Ovary (tissue), 9 donors: ENCODE results near the gene SZT2. TPM values are rescaled to one million over a fixed set of nuclear protein-coding genes. Genes with fewer than 3 reads are reported as not detected.

Experiments
- DNase-seq, 5 donors: peaks; one replicate each; pipeline ENCODE4 v3.0.0-alpha.2; 2019 to 2020
- H3K27ac ChIP-seq, 2 donors: fragments of 200-600 bp; one replicate each; pipeline versions ENCODE4 v1.5.1 to v1.8.0; 2019 to 2022
- H3K27me3 ChIP-seq: fragments of 200-600 bp; one replicate; pipeline ENCODE4 v1.8.0; 2022
- H3K36me3 ChIP-seq: fragments of 200-600 bp; sonication (generic); one replicate; pipeline ENCODE4 v1.5.1; 2019
- H3K4me1 ChIP-seq: one replicate; pipeline ENCODE4 v1.8.1; 2013; ENCODE audit warnings: mild to moderate bottlenecking, moderate library complexity; ENCODE audit not compliant: insufficient read depth
- H3K4me3 ChIP-seq: fragments of 200-600 bp; sonication (generic); one replicate; pipeline ENCODE4 v1.5.1; 2017
- H3K9me3 ChIP-seq, 2 donors: fragments of 200-600 bp in 1 of 2; sonication (generic) in 1 of 2; one replicate each; pipeline versions ENCODE4 v1.5.1 to v1.8.1; 2013 to 2019; ENCODE audit warnings: mild to moderate bottlenecking in 1 of 2, moderate library complexity in 1 of 2
- EP300 ChIP-seq: sonication (generic); formaldehyde crosslinking; IDR thresholded peaks from one replicate; pipeline ENCODE4 v1.6.1; 2017; ENCODE audit warnings: antibody characterized with exemption
- POLR2A ChIP-seq: fragments of 450-650 bp; IDR thresholded peaks from one replicate; pipeline ENCODE4 v1.6.1; 2017; ENCODE audit warnings: antibody characterized with exemption, mild to moderate bottlenecking, moderate library complexity
- WGBS, 3 donors: extraction: QIAGEN DNeasy Blood & Tissue Kit in 1 of 3; methylation state at CpG; one replicate each; pipeline versions ENCODE4 v1.1.5 to v1.1.7; 2013 to 2017; 5-methylcytosine and 5-hydroxymethylcytosine counted together
- intact Hi-C, 4 donors: fragments of 100-400 bp; cut with DNase I; formaldehyde crosslinking; loops; one replicate each; pipeline versions ENCODE4 v1.11.0 to v1.15.1; 2022 to 2023
- polyA plus RNA-seq, 2 donors: library from polyadenylated mRNA; stranded (reverse); fragments of 200-250 nt in 1 of 2; fragments of 350-450 nt in 1 of 2; fragmentation: Illumina TruSeq in 1 of 2; extraction: RNeasy Lipid Tissue Mini Kit (QIAGEN cat#74804) in 1 of 2; gene quantifications; one replicate each; pipeline ENCODE4 v1.2.3, GENCODE V29; 2013 to 2014
- total RNA-seq, 7 donors: library from RNA; depleted of rRNA in 2 of 7; stranded (reverse); fragments of >200 nt in 2 of 7; fragmentation: NEBNext Ultra II Directional in 3 of 7; extraction: Animal tissue kit (Norgen Biotek cat#: 25700) in 3 of 7; gene quantifications; one replicate each; pipeline versions ENCODE4 v1.1.0 to v1.2.4, GENCODE V29; 2016 to 2023
- TF ChIP-seq, protein P1 (sequence below), 3 donors: fragments of 450-650 bp in 2 of 3; fragments of 200-600 bp in 1 of 3; IDR thresholded peaks; one replicate each; pipeline versions ENCODE4 v1.5.1 to v1.8.0; 2016 to 2022; ENCODE audit warnings: antibody characterized with exemption in 3 of 3, mild to moderate bottlenecking in 1 of 3
- donor health status: DM: no; HTN: no; CAD: no; lungs with moderate emphysema.
- donor health status: DM: no; HTN: no; CAD: no.
- donor health status: Bipolar disorder and iron deficiency.
- donor health status: DM: yes; HTN: yes; CAD: no.
- donor health status: DM: no; HTN: no; CAD: no.
- donor health status: DM: yes; HTN: yes; CAD: no.

The SZT2 gene
- total and polyA plus RNA-seq, 9 donors, result 16.8 to 89.3 (median 49.8) TPM

DNA sequence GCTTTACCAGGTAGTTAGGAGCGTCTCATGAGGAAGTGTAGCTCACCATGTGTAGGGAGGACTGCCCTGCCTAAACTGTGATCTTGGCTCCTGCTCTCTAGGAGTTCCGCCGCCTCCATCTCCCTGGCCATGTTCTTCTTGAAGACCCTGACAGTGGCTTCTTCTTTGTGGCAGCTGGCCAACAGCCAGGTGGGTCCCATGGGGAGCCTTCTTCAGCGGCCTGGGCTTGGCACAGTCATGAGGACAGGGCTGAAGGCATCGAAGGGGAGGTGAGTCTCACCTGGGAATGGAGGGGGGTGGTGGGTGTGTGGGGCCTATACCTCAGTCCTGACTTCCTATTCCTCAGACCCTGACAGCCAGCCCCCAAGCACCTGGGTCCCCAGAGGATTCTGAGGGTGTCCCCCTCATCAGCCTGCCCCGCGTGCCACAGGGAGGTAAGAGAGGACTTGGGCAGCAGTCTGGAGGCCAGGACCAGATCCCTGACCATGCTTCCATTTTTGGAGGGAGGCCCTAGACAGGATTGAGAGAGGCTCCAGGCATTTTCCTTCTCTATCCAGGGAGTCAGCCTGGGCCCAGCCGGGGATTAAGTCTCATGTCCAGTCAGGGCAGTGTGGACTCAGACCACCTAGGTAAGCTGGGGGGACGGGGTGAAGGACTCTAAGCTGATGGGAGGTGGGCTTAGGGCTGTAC, 42.6 kb downstream of the SZT2 start:
- H3K27me3 ChIP-seq, result no peaks in the 10 kb centered on the region
- H3K4me3 ChIP-seq, result no peak overlapping the region
- H3K9me3 ChIP-seq, result no peaks in the 10 kb centered on the region
- WGBS, 3 donors, result 87 to 92% (median 88%) methylated on average over 9 of the region's 9 CpGs
- TF ChIP-seq POLR2A (no peak), EP300 (no peak)
- TF ChIP-seq, protein P1, sequence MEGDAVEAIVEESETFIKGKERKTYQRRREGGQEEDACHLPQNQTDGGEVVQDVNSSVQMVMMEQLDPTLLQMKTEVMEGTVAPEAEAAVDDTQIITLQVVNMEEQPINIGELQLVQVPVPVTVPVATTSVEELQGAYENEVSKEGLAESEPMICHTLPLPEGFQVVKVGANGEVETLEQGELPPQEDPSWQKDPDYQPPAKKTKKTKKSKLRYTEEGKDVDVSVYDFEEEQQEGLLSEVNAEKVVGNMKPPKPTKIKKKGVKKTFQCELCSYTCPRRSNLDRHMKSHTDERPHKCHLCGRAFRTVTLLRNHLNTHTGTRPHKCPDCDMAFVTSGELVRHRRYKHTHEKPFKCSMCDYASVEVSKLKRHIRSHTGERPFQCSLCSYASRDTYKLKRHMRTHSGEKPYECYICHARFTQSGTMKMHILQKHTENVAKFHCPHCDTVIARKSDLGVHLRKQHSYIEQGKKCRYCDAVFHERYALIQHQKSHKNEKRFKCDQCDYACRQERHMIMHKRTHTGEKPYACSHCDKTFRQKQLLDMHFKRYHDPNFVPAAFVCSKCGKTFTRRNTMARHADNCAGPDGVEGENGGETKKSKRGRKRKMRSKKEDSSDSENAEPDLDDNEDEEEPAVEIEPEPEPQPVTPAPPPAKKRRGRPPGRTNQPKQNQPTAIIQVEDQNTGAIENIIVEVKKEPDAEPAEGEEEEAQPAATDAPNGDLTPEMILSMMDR (IDR thresholded peaks at IDR 0.05), result no peak
- H3K36me3 ChIP-seq, result no peaks in the 10 kb centered on the region
- peak in 1 of 5 donors; percentile 27 for DNase-seq
- intact Hi-C loops, result no loop called here
- H3K27ac ChIP-seq, result no peak overlapping the region
- peaks cover 5% of the 10 kb centered on the region for H3K4me1 ChIP-seq

DNA sequence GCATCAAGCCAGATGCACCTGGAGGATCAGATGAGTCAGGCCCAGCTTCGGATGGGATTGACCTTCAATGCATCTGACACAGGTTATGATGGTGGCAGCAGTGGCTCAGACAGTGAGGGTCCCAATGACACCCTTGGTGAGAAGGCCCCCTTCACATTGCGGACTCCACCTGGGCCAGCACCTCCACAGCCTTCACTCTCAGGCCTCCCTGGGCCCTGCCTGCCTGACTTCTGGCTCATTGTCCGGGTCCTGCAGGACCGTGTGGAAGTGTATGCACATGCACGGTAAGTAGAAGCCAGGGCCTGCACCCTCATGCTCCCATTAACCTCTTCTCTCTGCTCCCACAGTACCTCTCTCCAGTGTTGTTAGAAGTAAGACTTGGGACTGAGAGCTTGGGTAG, 43.2 kb downstream of the SZT2 start:
- WGBS, 3 donors, result 78 to 88% (median 86%) methylated on average over 5 of the region's 5 CpGs
- peaks cover 5% of the 10 kb centered on the region for H3K4me1 ChIP-seq
- H3K4me3 ChIP-seq, result no peak overlapping the region
- peak in 1 of 5 donors; percentile 17 for DNase-seq
- TF ChIP-seq, protein P1 (IDR thresholded peaks at IDR 0.05), result no peak
- TF ChIP-seq EP300 (no peak), POLR2A (no peak)
- intact Hi-C loops, result no loop called here
- no peaks in the 10 kb centered on the region for H3K9me3 ChIP-seq
- no peaks in the 10 kb centered on the region for H3K27me3 ChIP-seq
- H3K36me3 ChIP-seq, result no peaks in the 10 kb centered on the region
- no peak overlapping the region for H3K27ac ChIP-seq

DNA sequence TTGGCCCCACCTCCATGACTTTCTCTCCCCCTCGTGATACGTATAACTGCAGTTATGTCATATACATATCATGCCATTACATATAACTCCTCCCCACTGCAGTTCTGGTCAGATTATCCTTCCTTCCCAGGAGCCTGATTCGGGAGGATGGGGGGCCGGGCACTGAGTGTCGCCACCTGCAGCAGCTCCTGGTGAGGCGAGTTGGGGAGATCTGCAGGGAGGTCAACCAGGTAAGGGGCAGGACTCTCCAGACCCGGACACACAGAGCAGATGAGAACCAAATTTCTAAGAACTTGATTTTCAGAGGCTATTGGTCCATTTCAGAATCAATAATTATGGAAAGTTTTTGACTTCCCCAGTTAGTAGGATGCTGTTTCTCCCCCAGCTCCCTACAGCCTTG, 44.6 kb downstream of the SZT2 start:
- intact Hi-C loops, result no loop called here
- TF ChIP-seq EP300 (no peak), POLR2A (no peak)
- Histone ChIP-seq H3K27me3 (no peaks in the 10 kb centered on the region), H3K4me1 (peaks cover 5% of the 10 kb centered on the region), H3K27ac (no peak overlapping the region), H3K9me3 (no peaks in the 10 kb centered on the region), H3K36me3 (no peaks in the 10 kb centered on the region), H3K4me3 (no peak overlapping the region)
- 89 to 91% (median 91%) methylated on average over 7 of the region's 7 CpGs for WGBS, 3 donors
- peak in 2 of 5 donors; percentile 12 to 13 for DNase-seq

DNA sequence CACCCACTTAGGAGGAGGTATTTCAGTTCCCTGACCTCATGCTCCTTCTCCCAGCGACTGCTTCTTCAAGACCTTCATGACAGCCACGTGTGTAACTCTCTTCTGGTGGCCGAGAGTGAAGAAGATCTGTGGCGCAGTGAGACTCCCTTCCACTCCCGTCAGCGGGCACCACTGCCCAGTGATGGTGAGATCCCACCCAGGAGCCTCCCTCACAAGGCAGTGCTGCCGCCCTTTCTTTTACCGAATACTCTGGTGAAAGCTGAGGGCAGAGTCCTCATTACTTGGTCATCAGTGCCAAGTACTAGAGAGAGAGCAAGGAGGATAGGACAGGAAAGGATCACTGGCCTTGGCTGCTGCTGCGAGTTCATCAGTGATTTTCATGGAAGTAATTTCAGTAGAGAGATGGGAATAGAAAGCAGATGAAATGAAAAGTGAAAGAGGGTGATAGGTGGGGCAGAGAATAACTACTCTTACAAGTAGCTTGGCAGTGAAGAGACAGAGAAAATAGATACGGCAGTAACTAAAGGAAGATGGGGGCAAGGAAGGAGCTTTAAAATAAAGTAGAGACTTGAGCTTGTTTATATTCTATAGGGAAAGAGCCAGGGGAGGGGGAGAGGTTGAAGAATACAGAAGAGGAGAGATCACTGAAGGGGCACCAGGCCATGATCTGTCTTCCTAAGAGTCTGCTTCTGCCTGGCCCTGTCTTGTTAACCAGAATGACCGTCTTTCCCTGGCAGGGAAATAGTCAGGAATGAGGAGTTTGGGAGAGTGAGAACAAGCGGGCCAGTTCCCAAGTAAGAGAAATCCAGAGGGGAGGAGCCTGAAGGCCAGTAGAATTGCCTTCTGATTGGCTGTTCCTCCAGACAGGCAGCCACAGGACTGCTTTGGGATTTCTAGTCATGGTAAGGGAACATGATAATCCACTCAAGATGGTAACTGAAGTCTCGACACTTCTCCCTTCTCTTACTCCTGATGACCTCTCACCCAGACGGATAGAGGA, 45.7 kb downstream of the SZT2 start:
- peak in 3 of 5 donors; percentile 55 to 75 (median 60) for DNase-seq
- H3K36me3 ChIP-seq, result no peaks in the 10 kb centered on the region
- 38 to 45% (median 38%) methylated on average over 14 of the region's 14 CpGs for WGBS, 3 donors

More for the DNA sequence above, 45.7 kb downstream of the SZT2 start:
- Histone ChIP-seq H3K27ac (peak overlapping the region; percentile 16 to 55), H3K9me3 (no peaks in the 10 kb centered on the region), H3K4me3 (no peak overlapping the region), H3K4me1 (peaks cover 9% of the 10 kb centered on the region), H3K27me3 (no peaks in the 10 kb centered on the region)
- TF ChIP-seq POLR2A (no peak), EP300 (no peak)
- TF ChIP-seq, protein P1 (IDR thresholded peaks at IDR 0.05), result no peak
- intact Hi-C loops, result no loop called here
